ENCODE data around the gene PRKCA.
A peak's percentile ranks its signal among the peaks of the same experiment; 100 is the strongest.

PRKCA gene

GRCh38 chr17:66519154-66519553 lies 216.7 kb downstream of the PRKCA start:
- Histone ChIP-seq H3K9me3 (no peaks in the 10 kb centered on the region), H3K36me3 (replicated peaks) (no peaks in the 10 kb centered on the region), H3K27me3 (ENCODE audit: low read depth) (no peaks in the 10 kb centered on the region), H3K4me3 (no peak overlapping the region), H3K4me1 (no peaks in the 10 kb centered on the region)
- no peak for DNase-seq (ENCODE audit: low spot score in 2 of 2)
- in situ Hi-C loops (cut with MboI; ENCODE audit: low sequenced_read_pairs) = no loop called here

GRCh38 chr17:66520999-66521398 lies 218.6 kb downstream of the PRKCA start:
- no peaks in the 10 kb centered on the region for H3K4me1 ChIP-seq
- no peak overlapping the region for H3K4me3 ChIP-seq
- in situ Hi-C loops (cut with MboI; ENCODE audit: low sequenced_read_pairs) = no loop called here
- H3K27me3 ChIP-seq (ENCODE audit: low read depth) = no peaks in the 10 kb centered on the region
- H3K36me3 ChIP-seq (replicated peaks) = no peaks in the 10 kb centered on the region
- no peaks in the 10 kb centered on the region for H3K9me3 ChIP-seq
- DNase-seq (ENCODE audit: low spot score in 2 of 2) = no peak

- Histone ChIP-seq H3K4me3 (no peak overlapping the region), H3K9me3 (no peaks in the 10 kb centered on the region), H3K27me3 (ENCODE audit: low read depth) (no peaks in the 10 kb centered on the region), H3K36me3 (replicated peaks) (no peaks in the 10 kb centered on the region), H3K4me1 (peaks cover 7% of the 10 kb centered on the region)
- DNase-seq (ENCODE audit: low spot score in 2 of 2) = no peak
- in situ Hi-C loops (cut with MboI; ENCODE audit: low sequenced_read_pairs) = no loop called here
Measured at GRCh38 chr17:66522591-66523272, 220.3 kb downstream of the PRKCA start.

GRCh38 chr17:66523378-66524200 lies 221.2 kb downstream of the PRKCA start:
- DNase-seq (ENCODE audit: low spot score in 2 of 2) = no peak
- Histone ChIP-seq H3K4me1 (peaks cover 7% of the 10 kb centered on the region), H3K4me3 (no peak overlapping the region), H3K9me3 (no peaks in the 10 kb centered on the region), H3K36me3 (replicated peaks) (no peaks in the 10 kb centered on the region), H3K27me3 (ENCODE audit: low read depth) (no peaks in the 10 kb centered on the region)
- in situ Hi-C loops (cut with MboI; ENCODE audit: low sequenced_read_pairs) = no loop called here

GRCh38 chr17:66524877-66525276 lies 222.5 kb downstream of the PRKCA start:
- Histone ChIP-seq H3K27me3 (ENCODE audit: low read depth) (no peaks in the 10 kb centered on the region), H3K4me1 (peaks cover 7% of the 10 kb centered on the region), H3K36me3 (replicated peaks) (no peaks in the 10 kb centered on the region), H3K4me3 (no peak overlapping the region), H3K9me3 (no peaks in the 10 kb centered on the region)
- no peak for DNase-seq (ENCODE audit: low spot score in 2 of 2)
- in situ Hi-C loops (cut with MboI; ENCODE audit: low sequenced_read_pairs) = no loop called here

GRCh38 chr17:66525338-66525737 lies 222.9 kb downstream of the PRKCA start:
- in situ Hi-C loops (cut with MboI; ENCODE audit: low sequenced_read_pairs) = no loop called here
- Histone ChIP-seq H3K36me3 (replicated peaks) (no peaks in the 10 kb centered on the region), H3K27me3 (ENCODE audit: low read depth) (no peaks in the 10 kb centered on the region), H3K4me1 (peaks cover 7% of the 10 kb centered on the region), H3K9me3 (no peaks in the 10 kb centered on the region), H3K4me3 (no peak overlapping the region)
- no peak for DNase-seq (ENCODE audit: low spot score in 2 of 2)

GRCh38 chr17:66526827-66527226 lies 224.4 kb downstream of the PRKCA start:
- H3K27me3 ChIP-seq (ENCODE audit: low read depth) = no peaks in the 10 kb centered on the region
- H3K9me3 ChIP-seq = no peaks in the 10 kb centered on the region
- peaks cover 7% of the 10 kb centered on the region for H3K4me1 ChIP-seq
- DNase-seq (ENCODE audit: low spot score in 2 of 2) = peak in 1 of 2 experiments; percentile 15
- H3K36me3 ChIP-seq (replicated peaks) = no peaks in the 10 kb centered on the region
- in situ Hi-C loops (cut with MboI; ENCODE audit: low sequenced_read_pairs) = no loop called here
- no peak overlapping the region for H3K4me3 ChIP-seq

- DNase-seq (ENCODE audit: low spot score in 2 of 2) = peak; percentile 78 to 88
- H3K4me3 ChIP-seq = no peak overlapping the region
- H3K36me3 ChIP-seq (replicated peaks) = no peaks in the 10 kb centered on the region
- peaks cover 7% of the 10 kb centered on the region for H3K4me1 ChIP-seq
- no peaks in the 10 kb centered on the region for H3K27me3 ChIP-seq (ENCODE audit: low read depth)
- in situ Hi-C loops (cut with MboI; ENCODE audit: low sequenced_read_pairs) = no loop called here
- H3K9me3 ChIP-seq = no peaks in the 10 kb centered on the region
Measured at GRCh38 chr17:66527335-66527734, 224.9 kb downstream of the PRKCA start.

GRCh38 chr17:66531851-66532295 lies 229.5 kb downstream of the PRKCA start:
- no peak overlapping the region for H3K4me3 ChIP-seq
- no peaks in the 10 kb centered on the region for H3K27me3 ChIP-seq (ENCODE audit: low read depth)
- no peaks in the 10 kb centered on the region for H3K9me3 ChIP-seq
- DNase-seq (ENCODE audit: low spot score in 2 of 2) = no peak
- H3K4me1 ChIP-seq = peaks cover 19% of the 10 kb centered on the region
- in situ Hi-C loops (cut with MboI; ENCODE audit: low sequenced_read_pairs) = no loop called here
- H3K36me3 ChIP-seq (replicated peaks) = no peaks in the 10 kb centered on the region

- no peaks in the 10 kb centered on the region for H3K9me3 ChIP-seq
- in situ Hi-C loops (cut with MboI; ENCODE audit: low sequenced_read_pairs) = no loop called here
- peaks cover 15% of the 10 kb centered on the region for H3K4me1 ChIP-seq
- H3K36me3 ChIP-seq (replicated peaks) = no peaks in the 10 kb centered on the region
- H3K27me3 ChIP-seq (ENCODE audit: low read depth) = no peaks in the 10 kb centered on the region
- H3K4me3 ChIP-seq = no peak overlapping the region
- DNase-seq (ENCODE audit: low spot score in 2 of 2) = peak; percentile 47 to 52
Measured at GRCh38 chr17:66533572-66533971, 231.2 kb downstream of the PRKCA start.

- no peaks in the 10 kb centered on the region for H3K27me3 ChIP-seq (ENCODE audit: low read depth)
- H3K9me3 ChIP-seq = no peaks in the 10 kb centered on the region
- in situ Hi-C loops (cut with MboI; ENCODE audit: low sequenced_read_pairs) = no loop called here
- peaks cover 15% of the 10 kb centered on the region for H3K4me1 ChIP-seq
- H3K4me3 ChIP-seq = no peak overlapping the region
- no peak for DNase-seq (ENCODE audit: low spot score in 2 of 2)
- no peaks in the 10 kb centered on the region for H3K36me3 ChIP-seq (replicated peaks)
Measured at GRCh38 chr17:66533986-66534385, 231.6 kb downstream of the PRKCA start.

- Histone ChIP-seq H3K4me3 (no peak overlapping the region), H3K4me1 (peaks cover 15% of the 10 kb centered on the region), H3K27me3 (ENCODE audit: low read depth) (no peaks in the 10 kb centered on the region), H3K9me3 (no peaks in the 10 kb centered on the region), H3K36me3 (replicated peaks) (no peaks in the 10 kb centered on the region)
- no peak for DNase-seq (ENCODE audit: low spot score in 2 of 2)
- in situ Hi-C loops (cut with MboI; ENCODE audit: low sequenced_read_pairs) = no loop called here
Measured at GRCh38 chr17:66535611-66536010, 233.2 kb downstream of the PRKCA start.

GRCh38 chr17:66537502-66537901 lies 235.1 kb downstream of the PRKCA start:
- Histone ChIP-seq H3K9me3 (no peaks in the 10 kb centered on the region), H3K4me3 (no peak overlapping the region), H3K27me3 (ENCODE audit: low read depth) (no peaks in the 10 kb centered on the region), H3K4me1 (peaks cover 15% of the 10 kb centered on the region), H3K36me3 (replicated peaks) (no peaks in the 10 kb centered on the region)
- no peak for DNase-seq (ENCODE audit: low spot score in 2 of 2)
- in situ Hi-C loops (cut with MboI; ENCODE audit: low sequenced_read_pairs) = no loop called here

GRCh38 chr17:66538776-66539175 lies 236.4 kb downstream of the PRKCA start:
- H3K4me3 ChIP-seq = no peak overlapping the region
- in situ Hi-C loops (cut with MboI; ENCODE audit: low sequenced_read_pairs) = no loop called here
- no peaks in the 10 kb centered on the region for H3K27me3 ChIP-seq (ENCODE audit: low read depth)
- no peaks in the 10 kb centered on the region for H3K36me3 ChIP-seq (replicated peaks)
- H3K4me1 ChIP-seq = peaks cover 12% of the 10 kb centered on the region
- no peak for DNase-seq (ENCODE audit: low spot score in 2 of 2)
- H3K9me3 ChIP-seq = no peaks in the 10 kb centered on the region
